ENCODE data around the gene SPSB1. TPM values are rescaled to one million over a fixed set of nuclear protein-coding genes. Genes with fewer than 3 reads are reported as not detected.

Gene SPSB1
- total RNA-seq, 1 donor from 2014 or later = 17.6 TPM

- no peak for TF ChIP-seq CTCF (IDR thresholded peaks at IDR 0.05; ENCODE audit: insufficient read depth, low read length, severe bottlenecking)
- Histone ChIP-seq H3K36me3 (ENCODE audit: control insufficient read depth, insufficient read depth, low read length) (no peaks in the 10 kb centered on the region), H3K27me3 (ENCODE audit: control insufficient read depth, insufficient read depth, low read length) (no peaks in the 10 kb centered on the region), H3K4me3 (ENCODE audit: low read depth, low read length) (no peak overlapping the region)
- no peak for FAIRE-seq
- DNase-seq (ENCODE audit: low read depth) = no peak
Measured at GRCh38 chr1:9282696-9282955, 10.1 kb upstream of the SPSB1 start.

GRCh38 chr1:9284061-9284460 is 8.6 kb upstream of the SPSB1 start:
- no peak for DNase-seq (ENCODE audit: low read depth)
- H3K4me3 ChIP-seq (ENCODE audit: low read depth, low read length) = no peak overlapping the region
- no peak for TF ChIP-seq CTCF (IDR thresholded peaks at IDR 0.05; ENCODE audit: insufficient read depth, low read length, severe bottlenecking)
- no peaks in the 10 kb centered on the region for H3K36me3 ChIP-seq (ENCODE audit: control insufficient read depth, insufficient read depth, low read length)
- H3K27me3 ChIP-seq (ENCODE audit: control insufficient read depth, insufficient read depth, low read length) = no peaks in the 10 kb centered on the region
- no peak for FAIRE-seq

GRCh38 chr1:9286556-9286955 is 6.1 kb upstream of the SPSB1 start:
- H3K27me3 ChIP-seq (ENCODE audit: control insufficient read depth, insufficient read depth, low read length) = no peaks in the 10 kb centered on the region
- FAIRE-seq (no peak), DNase-seq (ENCODE audit: low read depth) (no peak)
- no peak for TF ChIP-seq CTCF (IDR thresholded peaks at IDR 0.05; ENCODE audit: insufficient read depth, low read length, severe bottlenecking)
- no peaks in the 10 kb centered on the region for H3K36me3 ChIP-seq (ENCODE audit: control insufficient read depth, insufficient read depth, low read length)
- H3K4me3 ChIP-seq (ENCODE audit: low read depth, low read length) = no peak overlapping the region

GRCh38 chr1:9289090-9289534 is 3.6 kb upstream of the SPSB1 start:
- FAIRE-seq = no peak
- TF ChIP-seq CTCF (IDR thresholded peaks at IDR 0.05; ENCODE audit: insufficient read depth, low read length, severe bottlenecking) = peak; percentile 71
- DNase-seq (ENCODE audit: low read depth) = peak; percentile 62

GRCh38 chr1:9289711-9290485 is 2.8 kb upstream of the SPSB1 start:
- DNase-seq (ENCODE audit: low read depth) = peak; percentile 90
- Histone ChIP-seq H3K36me3 (ENCODE audit: control insufficient read depth, insufficient read depth, low read length) (no peaks in the 10 kb centered on the region), H3K4me3 (ENCODE audit: low read depth, low read length) (no peak overlapping the region), H3K27me3 (ENCODE audit: control insufficient read depth, insufficient read depth, low read length) (no peaks in the 10 kb centered on the region)
- no peak for FAIRE-seq
- TF ChIP-seq CTCF (IDR thresholded peaks at IDR 0.05; ENCODE audit: insufficient read depth, low read length, severe bottlenecking) = no peak

More at GRCh38 chr1:9289090-9289534, 3.6 kb upstream of the SPSB1 start:
- no peaks in the 10 kb centered on the region for H3K36me3 ChIP-seq (ENCODE audit: control insufficient read depth, insufficient read depth, low read length)
- H3K27me3 ChIP-seq (ENCODE audit: control insufficient read depth, insufficient read depth, low read length) = no peaks in the 10 kb centered on the region
- no peak overlapping the region for H3K4me3 ChIP-seq (ENCODE audit: low read depth, low read length)

GRCh38 chr1:9291914-9292360 is 757 bp upstream of the SPSB1 start:
- Histone ChIP-seq H3K36me3 (ENCODE audit: control insufficient read depth, insufficient read depth, low read length) (peaks cover 4% of the 10 kb centered on the region), H3K27me3 (ENCODE audit: control insufficient read depth, insufficient read depth, low read length) (no peaks in the 10 kb centered on the region), H3K4me3 (ENCODE audit: low read depth, low read length) (peak overlapping the region; percentile 51)
- DNase-seq (ENCODE audit: low read depth) (peak; percentile 65), FAIRE-seq (no peak)
- no peak for TF ChIP-seq CTCF (IDR thresholded peaks at IDR 0.05; ENCODE audit: insufficient read depth, low read length, severe bottlenecking)
